Natural killer cell (primary cell): ENCODE data around the gene CTDSP1. TPM values are rescaled to one million over a fixed set of nuclear protein-coding genes. Genes with fewer than 3 reads are reported as not detected.

Source experiments
- ATAC-seq, 3 donors: fragments of 150-1000 bp in 2 of 3; fragments of 200-7000 bp in 1 of 3; cut with Tn5 transposase; 1 replicate in 1 of 3; 2 replicates in 2 of 3; pipeline ENCODE4 v1.10.0; 2021; ENCODE audit warnings: mild to moderate bottlenecking in 2 of 3, moderate library complexity in 2 of 3
- DNase-seq, 2 donors: peaks; one replicate each; pipeline versions ENCODE4 v3.0.0 to v3.0.0-alpha.2; 2013 to 2021; ENCODE audit warnings: mixed read lengths in 1 of 2
- H3K27ac ChIP-seq: one replicate; pipeline ENCODE4 v1.5.1; 2013; ENCODE audit warnings: mild to moderate bottlenecking, low read length
- H3K27me3 ChIP-seq: one replicate; pipeline ENCODE4 v1.6.1; 2013; ENCODE audit warnings: low read length; ENCODE audit not compliant: control insufficient read depth, insufficient read depth
- H3K36me3 ChIP-seq: one replicate; pipeline ENCODE4 v1.6.1; 2013; ENCODE audit warnings: low read length; ENCODE audit not compliant: control insufficient read depth, insufficient read depth
- H3K4me1 ChIP-seq: one replicate; pipeline ENCODE4 v1.6.1; 2013; ENCODE audit warnings: low read length; ENCODE audit not compliant: control insufficient read depth, insufficient read depth
- H3K4me3 ChIP-seq: one replicate; pipeline ENCODE4 v1.5.1; 2013; ENCODE audit warnings: low read length
- H3K9me3 ChIP-seq: one replicate; pipeline ENCODE4 v1.6.1; 2013; ENCODE audit warnings: low read length; ENCODE audit not compliant: control insufficient read depth, insufficient read depth
- H3K27ac Mint-ChIP-seq, 2 donors: one replicate each; pipeline ENCODE4 v1.8.0; 2022; ENCODE audit warnings: mild to moderate bottlenecking in 2 of 2, mixed read lengths in 2 of 2, moderate library complexity in 1 of 2
- H3K27me3 Mint-ChIP-seq, 2 donors: one replicate each; pipeline ENCODE4 v1.8.0; 2022; ENCODE audit warnings: low read depth in 2 of 2, mixed read lengths in 2 of 2
- H3K36me3 Mint-ChIP-seq: one replicate; pipeline ENCODE4 v1.8.0; 2022; ENCODE audit warnings: mixed read lengths
- H3K4me1 Mint-ChIP-seq, 2 donors: one replicate each; pipeline ENCODE4 v1.8.0; 2022; ENCODE audit warnings: mixed read lengths in 2 of 2
- H3K4me3 Mint-ChIP-seq: one replicate; pipeline ENCODE4 v1.8.0; 2022; ENCODE audit warnings: mild to moderate bottlenecking, moderate library complexity, mixed read lengths
- H3K9me3 Mint-ChIP-seq, 2 donors: one replicate each; pipeline ENCODE4 v1.8.0; 2022; ENCODE audit warnings: mixed read lengths in 2 of 2
- WGBS: methylation state at CpG from one replicate; pipeline ENCODE4 v1.1.7; 2013; ENCODE audit warnings: missing lambda C conversion rate; ENCODE audit not compliant: insufficient coverage; 5-methylcytosine and 5-hydroxymethylcytosine counted together
- intact Hi-C: fragments of 100-400 bp; cut with micrococcal nuclease; formaldehyde crosslinking; loops from one replicate; pipeline ENCODE4 v1.14.2; 2022
- total RNA-seq, 4 donors: library from RNA; stranded (reverse); fragments of 120-200 nt in 1 of 4; gene quantifications; one replicate each; pipeline versions ENCODE4 v1.2.3 to v1.2.4, GENCODE V29; 2013 to 2022
- TF ChIP-seq, protein P1 (sequence below): fragments of 200-600 bp; IDR thresholded peaks from one replicate; pipeline ENCODE4 v1.8.0; 2022; ENCODE audit warnings: antibody characterized with exemption

CTDSP1 gene
- total RNA-seq, 3 donors from 2014 or later (not counting 1 experiment from before 2014, with no cell fraction given): 223 to 273 (median 228) TPM

DNA sequence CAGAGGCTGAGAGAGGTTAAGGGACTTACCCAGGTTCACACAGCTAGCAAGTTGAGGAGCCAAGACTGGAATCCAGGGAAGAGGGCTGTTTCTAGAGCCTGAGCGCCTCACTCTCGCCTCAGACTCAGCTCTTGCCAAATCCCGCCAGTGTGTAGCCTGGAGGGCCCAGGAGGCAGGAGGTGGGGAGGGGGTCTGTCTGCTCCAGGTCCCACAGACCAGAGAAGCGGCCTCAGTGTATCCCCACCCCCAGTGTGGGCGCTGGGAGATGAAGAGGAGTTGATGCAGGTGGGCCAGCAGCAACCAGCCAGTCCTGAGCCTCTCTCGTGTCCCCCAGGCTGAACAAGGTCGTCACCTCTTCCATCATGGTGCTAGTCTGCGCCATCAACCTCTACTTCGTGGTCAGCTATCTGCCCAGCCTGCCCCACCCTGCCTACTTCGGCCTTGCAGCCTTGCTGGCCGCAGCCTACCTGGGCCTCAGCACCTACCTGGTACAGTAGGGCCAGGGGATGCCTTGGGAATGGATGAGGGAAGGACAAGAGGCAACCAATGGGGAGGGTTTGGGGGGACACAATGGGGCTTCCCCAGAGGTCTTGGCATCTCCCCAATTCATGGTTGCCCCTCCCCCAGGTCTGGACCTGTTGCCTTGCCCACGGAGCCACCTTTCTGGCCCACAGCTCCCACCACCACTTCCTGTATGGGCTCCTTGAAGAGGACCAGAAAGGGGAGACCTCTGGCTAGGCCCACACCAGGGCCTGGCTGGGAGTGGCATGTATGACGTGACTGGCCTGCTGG is 5.2 kb upstream of the CTDSP1 start:
- Mint-ChIP-seq H3K4me1 (peaks cover 47 to 65% of the 10 kb centered on the region in 2 donors), H3K27me3 (no peaks in the 10 kb centered on the region), H3K27ac (peak overlapping the region; percentile 31 to 98), H3K36me3 (no peaks in the 10 kb centered on the region), H3K4me3 (peak overlapping the region; percentile 45), H3K9me3 (no peaks in the 10 kb centered on the region)
- Histone ChIP-seq H3K27ac (peak overlapping the region; percentile 5), H3K4me1 (peaks cover 70% of the 10 kb centered on the region), H3K27me3 (no peaks in the 10 kb centered on the region), H3K4me3 (no peak overlapping the region), H3K36me3 (no peaks in the 10 kb centered on the region), H3K9me3 (no peaks in the 10 kb centered on the region)
- peak; percentile 25 to 38 for DNase-seq
- ATAC-seq: no peak
- TF ChIP-seq, protein P1, sequence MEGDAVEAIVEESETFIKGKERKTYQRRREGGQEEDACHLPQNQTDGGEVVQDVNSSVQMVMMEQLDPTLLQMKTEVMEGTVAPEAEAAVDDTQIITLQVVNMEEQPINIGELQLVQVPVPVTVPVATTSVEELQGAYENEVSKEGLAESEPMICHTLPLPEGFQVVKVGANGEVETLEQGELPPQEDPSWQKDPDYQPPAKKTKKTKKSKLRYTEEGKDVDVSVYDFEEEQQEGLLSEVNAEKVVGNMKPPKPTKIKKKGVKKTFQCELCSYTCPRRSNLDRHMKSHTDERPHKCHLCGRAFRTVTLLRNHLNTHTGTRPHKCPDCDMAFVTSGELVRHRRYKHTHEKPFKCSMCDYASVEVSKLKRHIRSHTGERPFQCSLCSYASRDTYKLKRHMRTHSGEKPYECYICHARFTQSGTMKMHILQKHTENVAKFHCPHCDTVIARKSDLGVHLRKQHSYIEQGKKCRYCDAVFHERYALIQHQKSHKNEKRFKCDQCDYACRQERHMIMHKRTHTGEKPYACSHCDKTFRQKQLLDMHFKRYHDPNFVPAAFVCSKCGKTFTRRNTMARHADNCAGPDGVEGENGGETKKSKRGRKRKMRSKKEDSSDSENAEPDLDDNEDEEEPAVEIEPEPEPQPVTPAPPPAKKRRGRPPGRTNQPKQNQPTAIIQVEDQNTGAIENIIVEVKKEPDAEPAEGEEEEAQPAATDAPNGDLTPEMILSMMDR: no peak
- intact Hi-C loops: loop anchor here (1.0 to 5.0 kb wide), 4 partner anchors 122 to 503 kb away; partner anchors contain the start of gene ARPC2
- 72% methylated on average over 13 of the region's 13 CpGs for WGBS

DNA sequence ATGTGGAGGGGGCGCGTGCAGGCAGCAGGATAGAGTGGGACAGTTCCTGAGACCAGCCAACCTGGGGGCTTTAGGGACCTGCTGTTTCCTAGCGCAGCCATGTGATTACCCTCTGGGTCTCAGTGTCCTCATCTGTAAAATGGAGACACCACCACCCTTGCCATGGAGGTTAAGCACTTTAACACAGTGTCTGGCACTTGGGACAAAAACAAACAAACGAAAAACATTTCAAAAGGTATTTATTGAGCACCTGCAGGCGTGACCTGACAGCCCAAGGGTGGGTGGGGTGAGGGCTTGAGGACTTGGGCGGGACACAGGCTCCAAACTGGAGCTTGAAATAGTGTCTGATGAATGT is 4.6 kb upstream of the CTDSP1 start:
- H3K9me3 Mint-ChIP-seq: no peaks in the 10 kb centered on the region
- TF ChIP-seq, protein P1: no peak
- ATAC-seq: no peak
- no peaks in the 10 kb centered on the region for H3K36me3 ChIP-seq
- no peak for DNase-seq
- H3K27ac Mint-ChIP-seq: peak overlapping the region; percentile 98
- peaks cover 65% of the 10 kb centered on the region for H3K4me1 ChIP-seq
- H3K36me3 Mint-ChIP-seq: no peaks in the 10 kb centered on the region
- peak overlapping the region; percentile 5 for H3K27ac ChIP-seq
- peaks cover 42 to 59% of the 10 kb centered on the region in 2 donors for H3K4me1 Mint-ChIP-seq
- no peaks in the 10 kb centered on the region for H3K9me3 ChIP-seq
- no peaks in the 10 kb centered on the region for H3K27me3 ChIP-seq
- intact Hi-C loops: loop anchor here (1.0 to 5.0 kb wide), 4 partner anchors 122 to 502 kb away; partner anchors contain the start of gene ARPC2
- peak overlapping the region; percentile 28 for H3K4me3 Mint-ChIP-seq
- H3K4me3 ChIP-seq: no peak overlapping the region
- H3K27me3 Mint-ChIP-seq: no peaks in the 10 kb centered on the region
- 84% methylated on average over 5 of the region's 6 CpGs for WGBS

DNA sequence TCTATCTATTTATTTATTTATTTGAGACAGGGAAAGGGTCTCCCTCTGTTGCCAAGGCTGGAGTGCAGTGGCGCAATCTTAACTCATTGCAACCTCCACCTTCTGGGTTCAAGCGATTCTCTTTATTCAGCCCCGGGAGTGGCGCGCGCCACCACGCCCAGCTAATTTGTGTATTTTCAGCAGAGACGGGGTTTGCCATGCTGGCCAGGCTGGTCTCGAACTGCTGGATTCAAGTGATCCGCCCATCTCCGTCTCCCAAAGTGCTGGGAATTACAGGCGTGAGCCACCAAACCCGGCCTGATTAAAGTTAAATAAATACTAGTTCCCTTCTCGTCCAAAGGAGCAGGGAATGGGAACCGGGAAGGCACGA is 4.2 kb upstream of the CTDSP1 start:
- H3K4me3 ChIP-seq: peak overlapping the region; percentile 59
- Mint-ChIP-seq H3K4me1 (peaks cover 39 to 56% of the 10 kb centered on the region in 2 donors), H3K27ac (peak overlapping the region; percentile 98), H3K27me3 (no peaks in the 10 kb centered on the region), H3K4me3 (peak overlapping the region; percentile 85), H3K36me3 (no peaks in the 10 kb centered on the region), H3K9me3 (no peaks in the 10 kb centered on the region)
- H3K27ac ChIP-seq: peak overlapping the region; percentile 74
- 78% methylated on average over 16 of the region's 16 CpGs for WGBS
- H3K4me1 ChIP-seq: peaks cover 61% of the 10 kb centered on the region
- intact Hi-C loops: loop anchor here (1.0 to 5.0 kb wide), 4 partner anchors 122 to 502 kb away; partner anchors contain the start of gene ARPC2
- H3K36me3 ChIP-seq: no peaks in the 10 kb centered on the region
- no peak for ATAC-seq
- TF ChIP-seq, protein P1: no peak
- DNase-seq: no peak
- H3K27me3 ChIP-seq: no peaks in the 10 kb centered on the region
- H3K9me3 ChIP-seq: no peaks in the 10 kb centered on the region
